HEK293 (cell line): Measurements from ENCODE around the gene DDAH1.

Experiments used
- CTCF ChIA-PET: fragments of 350-600 bp; formaldehyde crosslinking; extraction: SDS; loops from one replicate; lab custom pipeline; 2021; ENCODE audit warnings: antibody characterized with exemption; lab: Yijun Ruan, JAX
- POLR2A ChIA-PET: fragments of 300-600 bp; formaldehyde crosslinking; extraction: SDS; loops from one replicate; lab custom pipeline; 2020; ENCODE audit warnings: antibody characterized with exemption, inconsistent platforms; lab: Yijun Ruan, JAX
- H3K27ac ChIP-seq: fragments of 200-500 bp; sonication (Bioruptor generic); 2 replicates; pipeline ENCODE4 v1.5.1; 2014; ENCODE audit warnings: low read depth, low read length, control low read depth, inconsistent platforms; ENCODE audit errors: extremely low read depth
- H3K36me3 ChIP-seq, 2 experiments: fragments of 200-500 bp in 1 of 2; sonication (Bioruptor generic) in 1 of 2; 1 replicate in 1 of 2; 2 replicates in 1 of 2; pipeline ENCODE4 v1.5.1; 2014 to 2017; ENCODE audit warnings: inconsistent platforms in 2 of 2, low read length in 2 of 2; ENCODE audit not compliant: control insufficient read depth in 2 of 2, insufficient read depth in 1 of 2
- H3K4me1 ChIP-seq: fragments of 200-500 bp; sonication (Bioruptor generic); 2 replicates; pipeline ENCODE4 v1.5.1; 2014; ENCODE audit warnings: mild to moderate bottlenecking, low read length, inconsistent platforms; ENCODE audit not compliant: control insufficient read depth, insufficient read depth
- H3K4me3 ChIP-seq: 2 replicates; pipeline ENCODE4 v1.5.1; 2011; ENCODE audit warnings: low read depth, mild to moderate bottlenecking, control low read depth, low read length, moderate library complexity
- H3K9me3 ChIP-seq: fragments of 200-500 bp; sonication (Bioruptor generic); 2 replicates; pipeline ENCODE4 v1.5.1; 2014; ENCODE audit warnings: low read depth, low read length, inconsistent platforms; ENCODE audit not compliant: control insufficient read depth, insufficient read depth
- KLF17 ChIP-seq: fragments of 450-650 bp; formaldehyde crosslinking; IDR thresholded peaks from 2 replicates; pipeline ENCODE4 v1.5.1; 2016; ENCODE audit warnings: missing biosample characterization, missing genetic modification characterization
- MYNN ChIP-seq: fragments of 450-650 bp; formaldehyde crosslinking; IDR thresholded peaks from 2 replicates; pipeline ENCODE4 v1.5.1; 2016; ENCODE audit warnings: missing biosample characterization, missing genetic modification characterization, borderline replicate concordance
- TRIM28 ChIP-seq: IDR thresholded peaks from 2 replicates; pipeline ENCODE4 v1.6.1; 2011; ENCODE audit warnings: low read length, control low read depth, borderline replicate concordance
- TSHZ1 ChIP-seq: fragments of 450-650 bp; formaldehyde crosslinking; IDR thresholded peaks from 2 replicates; pipeline ENCODE4 v1.5.1; 2016; ENCODE audit warnings: missing biosample characterization, missing genetic modification characterization, borderline replicate concordance
- YY2 ChIP-seq: fragments of 450-650 bp; formaldehyde crosslinking; IDR thresholded peaks from 2 replicates; pipeline ENCODE4 v1.5.1; 2016; ENCODE audit warnings: missing biosample characterization, missing genetic modification characterization
- ZFP41 ChIP-seq: fragments of 450-650 bp; formaldehyde crosslinking; IDR thresholded peaks from 2 replicates; pipeline ENCODE4 v1.5.1; 2016; ENCODE audit warnings: missing biosample characterization, missing genetic modification characterization, borderline replicate concordance
- ZNF10 ChIP-seq: fragments of 450-650 bp; formaldehyde crosslinking; IDR thresholded peaks from 2 replicates; pipeline ENCODE4 v1.5.1; 2017; ENCODE audit warnings: missing biosample characterization, missing genetic modification characterization
- ZNF114 ChIP-seq: fragments of 450-650 bp; formaldehyde crosslinking; IDR thresholded peaks from 2 replicates; pipeline ENCODE4 v1.5.0; 2017; ENCODE audit warnings: missing biosample characterization, missing genetic modification characterization
- ZNF157 ChIP-seq: fragments of 450-650 bp; formaldehyde crosslinking; IDR thresholded peaks from 2 replicates; pipeline ENCODE4 v1.5.1; 2016; ENCODE audit warnings: missing biosample characterization, missing genetic modification characterization
- ZNF341 ChIP-seq: fragments of 450-650 bp; formaldehyde crosslinking; IDR thresholded peaks from 2 replicates; pipeline ENCODE4; 2016; ENCODE audit warnings: low read depth, missing biosample characterization, missing genetic modification characterization
- ZNF449 ChIP-seq: fragments of 450-650 bp; formaldehyde crosslinking; IDR thresholded peaks from 2 replicates; pipeline ENCODE4 v1.5.1; 2017; ENCODE audit warnings: missing biosample characterization, mild to moderate bottlenecking, missing genetic modification characterization, moderate library complexity
- ZNF513 ChIP-seq: fragments of 450-650 bp; IDR thresholded peaks from 2 replicates; pipeline ENCODE4 v1.5.1; 2018; ENCODE audit warnings: missing biosample characterization, missing genetic modification characterization
- ZNF639 ChIP-seq: fragments of 450-650 bp; formaldehyde crosslinking; IDR thresholded peaks from 2 replicates; pipeline ENCODE4 v1.5.1; 2016; ENCODE audit warnings: missing biosample characterization, missing genetic modification characterization
- ZNF654 ChIP-seq: fragments of 450-650 bp; formaldehyde crosslinking; IDR thresholded peaks from 2 replicates; pipeline ENCODE4 v1.5.1; 2016; ENCODE audit warnings: low read depth, missing biosample characterization, missing genetic modification characterization
- ZNF658 ChIP-seq: fragments of 450-650 bp; formaldehyde crosslinking; IDR thresholded peaks from 2 replicates; pipeline ENCODE4; 2016; ENCODE audit warnings: missing biosample characterization, missing genetic modification characterization
- ZNF843 ChIP-seq: fragments of 450-650 bp; formaldehyde crosslinking; IDR thresholded peaks from 2 replicates; pipeline ENCODE4 v1.5.1; 2016; ENCODE audit warnings: missing biosample characterization, missing genetic modification characterization

The DDAH1 gene

GRCh38 chr1:85406081-85406480 lies 58.9 kb downstream of the DDAH1 start (continued):
- no peak for TF ChIP-seq ZNF654 (tag by site-specific recombination)
- TF ChIP-seq ZNF341 = no peak
- no peak for TF ChIP-seq ZNF157 (tag by site-specific recombination)
- no peak for TF ChIP-seq MYNN
- no peak for TF ChIP-seq TRIM28
- TF ChIP-seq ZNF843 (tag by site-specific recombination) = no peak

GRCh38 chr1:85404408-85404807 lies 60.6 kb downstream of the DDAH1 start:
- H3K4me3 ChIP-seq = no peak overlapping the region
- H3K27ac ChIP-seq = no peak overlapping the region
- POLR2A ChIA-PET = no interaction called here
- H3K4me1 ChIP-seq = no peaks in the 10 kb centered on the region
- CTCF ChIA-PET = interaction anchor here (0.8 kb wide), 1 partner anchor 19 kb away, joined by 3 read pairs; no protein-coding TSS in a partner anchor
- no peaks in the 10 kb centered on the region for H3K36me3 ChIP-seq
- no peaks in the 10 kb centered on the region for H3K9me3 ChIP-seq
- no peak for TF ChIP-seq TSHZ1 (tag by site-specific recombination)
- TF ChIP-seq ZNF639 (tag by site-specific recombination) = no peak
- no peak for TF ChIP-seq YY2 (tag by site-specific recombination)
- TF ChIP-seq ZNF114 (tag by site-specific recombination) = no peak
- no peak for TF ChIP-seq KLF17 (tag by site-specific recombination)
- no peak for TF ChIP-seq ZNF513 (tag by site-specific recombination)
- TF ChIP-seq ZNF10 (tag by site-specific recombination) = no peak
- TF ChIP-seq ZNF658 (tag by site-specific recombination) = no peak
- no peak for TF ChIP-seq ZNF449 (tag by site-specific recombination)
- no peak for TF ChIP-seq ZFP41 (tag by site-specific recombination)
